ENCODE measurements around the gene CFAP97D2. TPM values are rescaled to one million over a fixed set of nuclear protein-coding genes. Genes with fewer than 3 reads are reported as not detected.
"Not testable (repeated sequence)": the region's sequence is repeated elsewhere in the genome, so short reads cannot be mapped to it uniquely, and the experiment has no call there.

CFAP97D2 gene
- total and polyA plus RNA-seq, 10 donors, result 0.05 TPM; not detected in 9

- TF ChIP-seq CTCF (IDR thresholded peaks at IDR 0.05 in 8 of 11, conservative IDR thresholded peaks at IDR 0.05 in 3 of 11), result no peak
- TF ChIP-seq POLR2A (IDR thresholded peaks at IDR 0.05), result no peak
- TF ChIP-seq POLR2AphosphoS5 (IDR thresholded peaks at IDR 0.05), result no peak
- Histone ChIP-seq H3K4me1 (peaks cover 0 to 50% (median 17%) of the 10 kb centered on the region in 6 donors), H3K4me3 (no peak overlapping the region), H3K36me3 (peaks cover 0 to 100% (median 86%) of the 10 kb centered on the region in 6 donors), H3K27me3 (replicated peaks in 1 of 7) (no peaks in the 10 kb centered on the region), H3K9me3 (no peaks in the 10 kb centered on the region), H3K27ac (no peak overlapping the region)
- 40 to 62% (median 55%) methylated on average over 3 of the region's 3 CpGs for WGBS, 5 donors
- DNase-seq, result no peak
- intact Hi-C loops (cut with DNase I; ENCODE audit: low total_unique reads), result no loop called here
Measured at GRCh38 chr13:114260814-114261213, 81.8 kb downstream of the CFAP97D2 start.

DNA sequence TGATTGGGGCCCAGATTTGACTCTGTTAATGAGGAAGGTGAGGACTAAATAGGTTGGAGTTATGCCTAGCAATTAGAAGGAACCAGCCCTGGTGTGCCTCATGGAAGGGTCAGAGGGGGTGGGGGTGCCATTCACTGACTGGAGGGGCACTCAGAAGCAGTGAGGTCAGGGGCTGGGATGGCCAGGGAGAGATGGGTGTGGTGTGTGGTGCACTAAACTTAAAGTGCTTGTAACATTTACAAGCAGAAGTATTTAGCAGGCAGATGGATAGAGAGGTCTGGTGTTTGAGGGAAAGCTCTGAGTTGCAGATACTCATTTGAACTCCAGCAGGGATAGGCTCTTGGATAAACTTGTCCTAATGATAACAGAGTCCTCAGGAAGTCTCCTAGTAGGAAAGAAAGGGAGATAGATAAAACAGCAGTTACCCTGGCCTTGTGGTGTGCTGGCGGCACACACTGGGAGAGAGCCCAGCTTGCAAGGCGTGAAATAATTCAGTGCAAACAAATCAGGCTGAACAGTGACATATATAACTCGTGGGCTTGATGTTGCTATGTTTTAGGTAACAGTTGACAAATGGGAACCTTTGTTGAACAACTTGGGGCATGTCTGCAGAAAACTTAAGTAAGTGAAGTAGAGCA lies 82.4 kb downstream of the CFAP97D2 start:
- Histone ChIP-seq H3K9me3 (no peaks in the 10 kb centered on the region), H3K4me3 (no peak overlapping the region), H3K27me3 (replicated peaks in 1 of 7) (no peaks in the 10 kb centered on the region), H3K36me3 (peaks cover 0 to 100% (median 89%) of the 10 kb centered on the region in 6 donors), H3K4me1 (peaks cover 0 to 47% (median 17%) of the 10 kb centered on the region in 6 donors), H3K27ac (no peak overlapping the region)
- 60 to 82% (median 71%) methylated on average over 3 of the region's 3 CpGs for WGBS, 5 donors
- intact Hi-C loops (cut with DNase I; ENCODE audit: low total_unique reads), result no loop called here
- DNase-seq, result no peak
- TF ChIP-seq POLR2A (IDR thresholded peaks at IDR 0.05) (no peak), CTCF (IDR thresholded peaks at IDR 0.05 in 8 of 11, conservative IDR thresholded peaks at IDR 0.05 in 3 of 11) (no peak)

GRCh38 chr13:114263578-114263977 lies 84.5 kb downstream of the CFAP97D2 start:
- Histone ChIP-seq H3K4me3 (no peak overlapping the region), H3K27me3 (replicated peaks in 1 of 7) (no peaks in the 10 kb centered on the region), H3K27ac (peak overlapping the region in 2 of 8 donors; percentile 1 to 49), H3K36me3 (peaks cover 0 to 100% (median 89%) of the 10 kb centered on the region in 6 donors), H3K4me1 (peaks cover 0 to 41% (median 17%) of the 10 kb centered on the region in 6 donors), H3K9me3 (no peaks in the 10 kb centered on the region)
- TF ChIP-seq POLR2AphosphoS5 (IDR thresholded peaks at IDR 0.05), result peak in 1 of 3 donors; percentile 12
- TF ChIP-seq CTCF (IDR thresholded peaks at IDR 0.05 in 8 of 11, conservative IDR thresholded peaks at IDR 0.05 in 3 of 11), result no peak
- TF ChIP-seq POLR2A (IDR thresholded peaks at IDR 0.05), result no peak
- 33 to 46% (median 38%) methylated on average over 5 of the region's 5 CpGs for WGBS, 5 donors
- intact Hi-C loops (cut with DNase I; ENCODE audit: low total_unique reads), result no loop called here
- no peak for DNase-seq

DNA sequence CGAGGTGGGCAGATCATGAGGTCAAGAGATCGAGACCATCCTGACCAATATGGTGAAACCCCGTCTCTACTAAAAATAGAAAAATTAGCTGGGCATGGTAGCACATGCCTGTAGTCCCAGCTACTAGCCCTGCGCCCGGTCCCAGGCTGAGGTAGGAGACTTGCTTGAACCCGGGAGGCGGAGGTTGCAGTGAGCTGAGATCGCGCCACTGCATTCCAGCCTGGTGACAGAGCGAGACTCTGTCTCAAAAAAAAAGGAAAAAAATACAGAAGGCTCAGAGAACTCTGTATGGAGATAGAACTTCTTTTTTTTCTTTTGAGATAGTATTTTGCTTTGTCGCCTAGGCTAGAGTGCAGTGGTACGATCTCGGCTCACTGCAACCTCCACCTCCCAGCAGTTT lies 85.3 kb downstream of the CFAP97D2 start:
- H3K36me3 ChIP-seq, result peaks cover 0 to 100% (median 88%) of the 10 kb centered on the region in 6 donors
- H3K4me3 ChIP-seq; intact Hi-C loops (cut with DNase I; ENCODE audit: low total_unique reads); DNase-seq; H3K27me3 ChIP-seq (replicated peaks in 1 of 7); H3K9me3 ChIP-seq: not testable (repeated sequence)
- 95 to 99% (median 96%) methylated on average over 13 of the region's 13 CpGs for WGBS, 5 donors
- peak overlapping the region in 1 of 8 donors; percentile 49 for H3K27ac ChIP-seq
- H3K4me1 ChIP-seq, result peaks cover 0 to 41% (median 17%) of the 10 kb centered on the region in 6 donors
